DMS114 treated with DMSO at 0.1 percent for 48 hours (cell line): ENCODE results near the gene TEDC2.
"Not testable (repeated sequence)": the region's sequence is repeated elsewhere in the genome, so short reads cannot be mapped to it uniquely, and the experiment has no call there.

Source experiments
- DNase-seq: peaks from one replicate; lab custom pipeline; 2025; ENCODE audit not compliant: unreplicated experiment; lab: John Stamatoyannopoulos, UW

Gene TEDC2

DNA sequence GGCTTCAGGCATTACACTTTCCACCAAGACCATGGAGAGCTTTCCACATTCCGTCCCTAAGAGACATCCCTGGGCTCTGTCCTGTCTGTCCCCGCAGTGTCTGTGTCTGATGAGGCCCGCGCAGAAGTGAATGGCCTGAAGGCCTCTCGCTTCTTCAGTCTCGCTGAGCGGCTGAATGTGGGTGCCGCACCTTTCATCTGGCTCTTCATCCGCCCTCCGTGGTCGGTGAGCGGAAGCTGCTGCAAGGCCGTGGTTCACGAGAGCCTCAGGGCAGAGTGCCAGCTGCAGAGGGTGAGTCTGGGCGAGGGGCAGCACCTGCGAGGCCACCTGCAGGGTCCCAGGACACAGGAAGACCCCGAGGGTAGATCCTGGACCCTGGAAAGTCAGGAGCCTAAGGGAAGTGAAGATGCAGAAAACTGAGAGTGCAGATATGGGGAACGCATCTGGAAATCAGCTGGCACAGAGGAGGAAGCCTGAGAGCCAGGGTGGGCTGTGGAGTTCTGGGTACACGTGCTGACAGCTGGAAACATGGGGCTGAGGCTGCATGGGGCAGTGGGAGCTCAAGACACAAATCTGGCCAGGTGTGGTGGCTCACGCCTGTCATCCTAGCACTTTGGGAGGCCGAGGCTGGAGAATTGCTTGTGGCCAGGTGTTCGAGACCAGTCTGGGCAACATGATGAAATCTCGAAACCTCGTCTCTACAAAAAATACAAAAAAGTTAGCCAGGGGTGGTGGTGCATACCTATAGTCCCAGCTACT is 22.7 kb upstream of the TEDC2 start:
- DNase-seq, result no peak

DNA sequence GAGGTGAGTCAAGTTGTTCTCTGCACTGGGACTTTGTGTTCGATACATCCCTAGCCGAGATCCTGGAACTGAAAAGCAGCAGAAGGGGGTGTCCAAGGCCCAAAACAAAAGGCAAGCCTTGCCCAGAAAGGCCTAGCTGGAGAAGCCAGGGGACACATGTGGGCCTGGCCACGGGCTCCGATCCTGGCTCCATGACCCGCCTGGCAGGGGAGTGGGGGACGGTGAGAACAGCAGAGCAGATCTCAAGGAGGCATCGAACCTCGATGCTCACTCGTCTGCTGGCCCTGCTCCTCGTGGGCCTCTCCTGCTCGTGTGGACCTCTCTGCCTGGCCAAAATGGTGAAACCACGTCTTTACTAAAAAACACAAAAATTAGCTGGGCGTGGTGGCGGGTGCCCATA is 21.8 kb upstream of the TEDC2 start:
- no peak for DNase-seq

DNA sequence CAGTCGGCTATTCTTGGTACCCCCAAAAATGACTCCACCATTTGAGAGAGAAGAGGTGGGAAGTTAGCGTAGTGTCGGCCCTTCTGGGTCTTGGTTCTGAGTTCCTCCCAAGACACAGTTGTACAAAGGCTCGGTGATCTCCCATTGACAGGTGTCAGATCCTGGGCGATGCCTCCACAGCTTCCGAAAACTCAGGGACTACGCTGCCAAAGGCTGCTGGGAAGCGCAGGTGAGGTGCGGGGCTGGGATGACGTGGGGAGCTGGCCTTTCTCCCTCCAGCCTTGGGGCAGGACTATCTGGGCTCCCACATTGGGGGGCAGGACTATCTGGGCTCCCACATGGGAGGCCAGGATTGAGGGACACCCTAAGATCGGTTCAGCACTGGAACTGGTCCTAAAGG is 20.3 kb upstream of the TEDC2 start:
- no peak for DNase-seq

DNA sequence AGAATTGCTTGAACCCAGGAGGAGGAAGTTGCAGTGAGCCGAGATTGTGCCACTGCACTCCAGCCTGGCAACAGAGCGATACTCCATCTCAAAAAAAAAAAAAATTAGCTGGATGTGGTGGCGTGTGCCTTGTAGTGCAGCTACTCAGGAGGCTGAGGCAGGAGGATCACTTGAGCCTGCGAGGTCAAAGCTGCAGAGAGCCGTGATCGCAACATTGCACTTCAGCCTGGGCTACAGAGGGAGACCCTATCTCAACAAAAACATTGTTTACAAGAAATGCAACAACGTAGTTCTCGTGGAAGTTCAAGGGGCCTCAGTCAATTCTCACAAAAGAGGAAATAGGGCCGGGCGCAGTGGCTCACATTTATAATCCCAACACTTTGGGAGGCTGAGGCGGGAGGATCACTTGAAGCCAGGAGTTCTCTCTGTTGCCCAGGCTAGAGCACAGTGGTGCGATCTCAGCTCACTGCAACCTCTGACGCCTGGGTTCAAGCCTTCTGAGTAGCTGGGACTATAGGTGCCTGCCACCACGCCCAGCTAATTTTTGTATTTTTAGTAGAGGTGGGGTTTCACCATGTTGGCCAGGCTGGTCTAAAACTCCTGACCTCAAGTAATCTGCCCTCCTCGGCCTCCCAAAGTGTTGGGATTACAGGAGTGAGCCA is 18.6 kb upstream of the TEDC2 start:
- DNase-seq, result not testable (repeated sequence)

DNA sequence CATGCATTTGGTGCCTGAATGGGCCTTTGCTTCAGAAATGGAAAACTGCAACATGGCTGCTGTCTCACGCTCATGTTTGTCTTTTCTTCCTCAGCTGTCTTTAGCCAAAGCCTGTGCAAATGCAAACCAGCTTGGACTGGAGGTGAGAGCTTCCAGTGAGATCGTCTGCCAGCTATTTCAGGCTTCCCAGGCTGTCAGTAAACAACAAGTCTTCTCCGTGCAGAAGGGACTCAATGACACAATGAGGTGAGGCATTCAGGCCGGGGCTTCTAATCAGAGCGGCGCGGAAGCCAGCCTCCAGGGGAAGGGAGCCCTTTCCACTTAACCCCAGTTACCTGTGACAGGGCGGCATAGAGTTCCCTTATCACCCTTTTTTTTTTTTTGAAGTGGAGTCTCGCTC is 16.4 kb upstream of the TEDC2 start:
- DNase-seq, result no peak

DNA sequence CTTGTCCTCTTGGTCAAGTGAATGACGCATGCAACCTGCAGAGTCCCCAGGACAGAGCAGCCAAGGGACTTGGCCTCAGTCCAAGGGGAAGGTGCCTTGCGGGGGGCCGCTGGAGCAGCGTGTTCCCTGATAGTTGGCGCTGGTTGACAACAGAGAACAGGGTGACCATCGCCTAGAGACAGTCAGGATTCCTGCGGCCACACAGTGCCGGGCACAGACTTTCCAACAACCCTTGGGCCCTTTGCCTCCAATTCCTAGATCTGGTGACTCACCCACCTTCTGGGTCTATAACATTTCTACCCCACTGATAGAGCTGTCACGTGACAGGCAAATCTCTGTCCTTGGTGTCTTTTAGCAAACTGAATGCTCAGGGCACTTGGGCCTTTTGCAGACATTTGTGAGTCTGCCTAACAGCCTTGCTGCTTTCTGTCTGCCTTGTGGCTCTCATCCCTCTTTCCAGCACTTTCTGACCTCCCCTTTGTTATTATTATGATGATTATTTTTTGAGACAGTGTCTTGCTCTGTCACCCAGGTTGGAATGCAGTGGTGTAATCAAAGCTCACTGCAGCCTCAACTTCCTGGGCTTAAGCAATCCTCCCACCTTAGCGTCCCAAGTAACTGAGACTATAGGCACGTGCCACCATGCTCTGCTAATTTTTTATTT is 11.9 kb upstream of the TEDC2 start:
- no peak for DNase-seq

DNA sequence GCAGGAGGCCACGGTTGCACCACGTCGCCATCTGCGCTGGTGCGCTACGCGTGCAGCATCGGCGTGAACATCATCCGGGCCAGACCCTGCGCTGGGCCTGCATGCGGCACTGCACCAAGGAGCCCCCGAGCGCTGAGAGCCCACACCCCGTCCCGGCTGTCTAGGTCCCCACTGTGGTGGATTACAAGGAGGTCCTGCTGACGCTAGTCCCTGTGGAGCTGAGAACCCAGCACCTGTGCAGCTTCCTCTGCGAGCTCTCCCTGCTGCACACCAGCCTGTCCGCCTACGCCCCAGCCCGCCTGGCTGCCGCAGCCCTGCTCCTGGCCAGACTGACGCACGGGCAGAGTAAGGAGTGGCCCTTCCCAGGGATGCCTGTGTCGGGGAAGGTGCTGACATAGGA is 10.8 kb upstream of the TEDC2 start:
- no peak for DNase-seq

DNA sequence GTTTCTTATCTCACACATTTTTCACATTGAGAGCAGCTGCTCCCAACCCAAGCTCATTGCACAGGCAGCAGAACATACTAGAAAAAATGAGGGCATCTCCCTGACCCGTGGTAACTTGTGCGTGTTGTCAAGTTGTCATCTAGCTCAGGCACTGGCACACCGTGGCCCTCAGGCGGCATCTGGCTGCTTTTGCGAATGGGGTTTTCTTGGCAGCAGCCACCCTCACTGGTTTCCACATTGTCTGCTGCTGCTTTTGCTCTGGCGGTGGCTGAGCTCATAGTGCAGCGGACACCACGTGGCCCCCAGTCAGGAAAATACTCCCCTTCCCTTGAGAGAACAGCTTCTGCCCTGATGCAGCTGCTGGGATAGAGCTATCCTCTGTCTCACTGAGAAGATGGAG is 9.4 kb upstream of the TEDC2 start:
- no peak for DNase-seq

DNA sequence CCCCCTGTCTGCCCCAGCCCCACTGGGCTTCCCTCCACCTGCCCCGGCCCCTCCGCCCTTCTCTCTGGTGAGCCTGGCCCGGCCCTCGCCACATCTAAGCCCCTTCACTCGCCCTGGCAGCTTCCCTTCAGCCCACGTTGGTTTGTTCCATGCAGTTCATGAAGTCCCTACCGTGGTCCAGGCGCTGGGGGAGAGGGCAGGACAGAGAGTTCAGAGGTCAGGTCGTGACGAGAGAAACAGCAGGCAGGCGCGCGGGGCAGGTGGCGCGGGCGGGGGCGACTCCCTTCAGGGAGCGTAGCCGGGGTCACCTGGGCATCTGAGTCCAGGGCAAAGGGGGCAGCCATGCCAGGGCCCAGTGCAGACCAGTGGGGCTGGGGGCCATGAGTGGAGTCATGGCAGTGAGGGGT is 8.9 kb upstream of the TEDC2 start:
- no peak for DNase-seq

DNA sequence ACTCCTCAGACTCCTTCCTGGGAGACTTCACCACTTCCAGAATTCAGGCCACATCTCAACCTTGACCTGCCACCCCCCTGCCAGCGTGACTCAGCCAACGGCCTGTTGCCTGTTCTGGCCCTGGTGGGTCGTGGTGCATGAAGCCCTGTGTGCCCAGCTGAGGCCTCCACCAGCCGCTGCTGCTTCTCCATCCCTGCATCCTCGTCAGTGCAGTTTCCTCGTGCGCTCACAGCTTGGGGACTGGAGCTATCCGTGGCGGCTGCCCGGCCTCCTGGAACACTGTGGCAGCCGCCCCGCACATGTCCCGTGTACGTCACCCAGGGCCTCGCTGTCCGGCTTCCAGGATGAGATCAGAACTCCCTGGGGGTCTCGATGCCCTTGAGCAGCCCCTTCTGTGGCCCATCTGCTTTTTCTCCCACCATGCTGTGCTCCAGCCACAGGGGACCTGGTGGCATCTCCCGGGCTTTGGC is 8.0 kb upstream of the TEDC2 start:
- DNase-seq, result no peak

DNA sequence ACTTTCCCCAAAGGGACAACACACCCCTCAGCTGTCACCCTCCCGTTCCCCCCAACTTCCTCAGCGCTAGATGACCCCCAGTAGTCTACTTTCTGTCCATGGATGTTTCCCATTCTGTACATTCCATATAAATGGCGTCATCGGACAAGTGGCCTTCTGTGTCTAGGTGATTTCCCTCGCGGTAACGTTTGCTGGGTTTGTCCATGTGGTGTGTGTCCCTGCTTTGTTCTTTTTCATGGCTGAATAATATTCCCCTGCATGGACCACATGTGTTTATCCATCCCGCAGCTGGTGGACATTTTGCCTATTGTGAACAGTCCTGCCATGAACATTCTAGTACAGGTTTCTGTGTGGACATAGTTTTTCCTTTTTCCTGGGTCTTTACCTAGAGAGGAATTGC is 7.3 kb upstream of the TEDC2 start:
- no peak for DNase-seq

DNA sequence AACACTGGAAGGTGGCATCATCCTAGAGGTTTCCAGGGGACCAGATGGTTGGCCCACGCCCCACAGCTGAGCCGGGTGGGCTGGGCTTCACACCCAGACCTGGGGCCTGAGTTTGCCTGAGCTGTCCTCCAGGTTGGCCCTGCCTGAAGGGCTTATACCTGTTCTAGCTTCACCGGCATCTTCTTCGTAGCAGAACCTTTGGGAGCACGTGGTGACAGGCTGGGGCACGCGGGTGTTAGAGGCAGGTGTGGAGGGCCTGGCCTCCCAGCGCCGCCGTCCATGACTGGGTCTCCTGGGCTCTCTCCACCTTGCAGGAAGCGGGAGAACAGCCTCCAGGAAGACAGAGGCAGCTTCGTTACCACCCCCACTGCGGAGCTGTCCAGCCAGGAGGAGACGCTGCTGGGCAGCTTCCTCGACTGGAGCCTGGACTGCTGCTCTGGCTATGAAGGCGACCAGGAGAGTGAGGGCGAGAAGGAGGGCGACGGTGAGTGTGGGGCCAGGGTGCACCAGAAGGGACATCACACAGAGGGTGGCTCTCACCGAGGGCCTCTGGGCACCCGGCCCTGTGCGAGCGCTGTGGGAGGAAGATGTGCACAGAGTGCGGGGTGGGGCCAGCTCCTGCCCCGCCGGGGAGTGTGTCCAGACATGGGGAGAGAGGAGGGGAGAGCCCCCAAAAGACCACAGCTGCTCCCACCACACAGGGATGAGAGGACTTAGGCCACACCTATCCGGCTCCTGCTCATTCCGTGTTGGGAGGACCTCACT is 4.6 kb upstream of the TEDC2 start:
- no peak for DNase-seq

DNA sequence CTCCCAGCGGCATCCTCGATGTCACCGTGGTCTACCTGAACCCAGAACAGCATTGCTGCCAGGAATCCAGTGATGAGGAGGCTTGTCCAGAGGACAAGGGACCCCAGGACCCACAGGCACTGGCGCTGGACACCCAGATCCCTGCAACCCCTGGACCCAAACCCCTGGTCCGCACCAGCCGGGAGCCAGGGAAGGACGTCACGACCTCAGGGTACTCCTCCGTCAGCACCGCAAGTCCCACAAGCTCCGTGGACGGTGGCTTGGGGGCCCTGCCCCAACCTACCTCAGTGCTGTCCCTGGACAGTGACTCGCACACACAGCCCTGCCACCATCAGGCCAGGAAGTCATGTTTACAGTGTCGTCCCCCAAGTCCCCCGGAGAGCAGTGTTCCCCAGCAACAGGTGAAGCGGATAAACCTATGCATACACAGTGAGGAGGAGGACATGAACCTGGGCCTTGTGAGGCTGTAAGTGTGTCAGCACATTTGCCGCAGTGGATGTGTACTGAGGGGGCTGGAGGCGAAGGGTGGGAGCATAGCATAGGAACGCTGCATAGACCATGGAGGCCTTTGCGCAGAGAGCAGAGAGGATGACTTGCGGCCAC is 3.3 kb upstream of the TEDC2 start:
- DNase-seq, result no peak

DNA sequence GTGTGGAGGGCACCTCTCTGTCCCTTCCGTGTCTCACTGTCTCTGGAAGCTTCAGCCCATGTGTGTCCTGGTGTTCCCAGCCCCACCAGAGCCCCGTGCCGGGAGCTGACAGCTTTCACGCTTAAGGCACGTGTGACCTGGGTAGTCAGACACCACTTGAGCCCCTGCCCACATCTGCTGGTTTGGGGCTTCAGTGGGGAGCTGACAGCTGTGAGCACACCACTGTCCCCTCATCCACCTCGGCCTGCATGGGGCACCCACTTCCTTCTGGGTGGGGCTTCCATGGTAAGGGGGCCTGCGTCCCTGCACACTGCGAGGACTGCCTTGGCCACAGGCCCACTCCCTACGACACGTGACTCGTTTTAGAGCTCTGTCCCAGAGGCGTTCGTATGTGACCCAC is 2.6 kb upstream of the TEDC2 start:
- DNase-seq, result no peak

DNA sequence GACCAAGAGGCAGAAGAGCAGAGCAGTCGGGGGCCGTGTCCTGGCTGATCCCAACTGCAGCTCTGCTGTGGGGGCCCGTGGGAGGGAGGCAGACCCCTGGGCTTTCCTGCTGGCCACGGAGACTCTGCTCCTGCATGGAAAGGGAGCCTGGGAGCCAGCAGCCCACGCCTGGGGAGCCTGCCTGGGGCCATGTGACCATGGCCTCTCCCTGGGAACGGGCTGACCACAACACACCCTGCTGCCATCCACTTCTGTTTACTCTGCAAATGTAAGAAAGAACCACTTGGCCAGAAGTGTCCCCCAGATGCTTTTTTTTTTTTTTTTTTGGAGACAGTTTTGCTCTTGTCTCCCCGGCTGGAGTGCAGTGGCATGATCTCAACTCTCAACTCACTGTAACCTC is 2.0 kb upstream of the TEDC2 start:
- DNase-seq, result no peak

DNA sequence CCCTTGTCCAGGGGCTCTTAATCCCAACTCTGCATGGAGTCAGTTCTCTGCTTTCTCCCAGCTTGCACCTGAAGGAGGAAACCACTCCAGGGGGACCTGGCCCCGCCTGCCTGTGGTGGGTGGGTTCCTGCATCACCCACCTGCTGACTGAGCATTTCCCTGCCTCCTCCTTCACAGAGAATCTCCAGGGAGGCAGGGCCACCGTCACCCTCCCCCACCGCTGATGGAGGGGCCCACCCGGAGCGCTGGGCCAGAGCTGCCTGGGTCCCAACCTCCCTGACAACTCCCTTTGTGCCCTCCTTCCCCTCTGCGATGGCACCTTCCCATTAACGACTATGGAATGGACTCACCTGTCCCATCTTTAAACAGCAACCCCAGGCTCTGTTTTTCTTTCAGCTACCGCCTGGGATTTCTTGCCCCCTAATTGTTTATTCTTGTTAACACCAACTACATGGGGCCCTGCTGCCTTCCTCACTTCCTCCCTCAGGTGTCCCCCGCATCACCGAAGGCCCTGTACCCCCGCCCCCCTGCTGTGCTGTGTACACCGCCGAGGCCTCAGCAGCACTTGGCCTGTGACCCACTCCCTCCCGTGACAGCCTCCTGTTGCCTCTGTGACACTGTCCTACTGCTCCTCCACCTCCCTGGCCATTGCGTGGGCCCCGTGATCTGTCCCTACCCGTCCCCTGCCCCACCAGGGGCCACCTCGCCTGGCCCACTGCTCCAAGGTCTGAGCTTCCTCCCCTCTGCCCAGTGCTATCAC is 842 bp upstream of the TEDC2 start:
- no peak for DNase-seq

DNA sequence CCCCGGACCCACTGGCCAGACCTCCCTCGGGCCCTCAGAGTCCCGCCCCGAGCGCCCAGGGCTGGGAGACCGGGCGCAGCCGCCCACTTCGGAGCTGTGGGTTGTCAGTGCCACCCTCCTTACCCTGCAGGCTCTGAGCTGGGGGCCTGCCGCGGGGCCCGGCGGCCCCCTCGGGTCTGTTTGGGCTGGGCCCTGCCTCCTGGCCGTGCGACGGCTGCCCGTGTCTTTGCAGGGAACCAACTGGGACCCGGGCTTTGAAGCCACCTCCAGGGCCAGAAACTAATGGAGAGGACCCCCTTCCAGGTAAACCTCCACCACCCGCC is 443 bp downstream of the TEDC2 start:
- no peak for DNase-seq

DNA sequence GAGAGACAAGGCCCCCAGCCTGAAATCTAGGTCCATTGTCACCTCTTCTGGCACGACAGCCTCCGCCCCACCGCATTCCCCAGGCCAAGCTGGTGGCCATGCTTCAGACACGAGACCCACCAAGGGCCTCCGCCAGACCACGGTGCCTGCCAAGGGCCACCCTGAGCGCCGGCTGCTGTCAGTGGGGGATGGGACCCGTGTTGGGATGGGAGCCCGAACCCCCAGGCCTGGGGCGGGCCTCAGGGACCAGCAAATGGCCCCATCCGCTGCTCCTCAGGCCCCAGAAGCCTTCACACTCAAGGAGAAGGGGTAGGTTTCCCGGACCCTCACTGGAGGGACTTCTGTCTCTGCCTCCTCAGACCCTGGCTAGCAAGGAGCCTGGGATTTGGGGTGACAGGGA is 1.0 kb downstream of the TEDC2 start:
- no peak for DNase-seq

DNA sequence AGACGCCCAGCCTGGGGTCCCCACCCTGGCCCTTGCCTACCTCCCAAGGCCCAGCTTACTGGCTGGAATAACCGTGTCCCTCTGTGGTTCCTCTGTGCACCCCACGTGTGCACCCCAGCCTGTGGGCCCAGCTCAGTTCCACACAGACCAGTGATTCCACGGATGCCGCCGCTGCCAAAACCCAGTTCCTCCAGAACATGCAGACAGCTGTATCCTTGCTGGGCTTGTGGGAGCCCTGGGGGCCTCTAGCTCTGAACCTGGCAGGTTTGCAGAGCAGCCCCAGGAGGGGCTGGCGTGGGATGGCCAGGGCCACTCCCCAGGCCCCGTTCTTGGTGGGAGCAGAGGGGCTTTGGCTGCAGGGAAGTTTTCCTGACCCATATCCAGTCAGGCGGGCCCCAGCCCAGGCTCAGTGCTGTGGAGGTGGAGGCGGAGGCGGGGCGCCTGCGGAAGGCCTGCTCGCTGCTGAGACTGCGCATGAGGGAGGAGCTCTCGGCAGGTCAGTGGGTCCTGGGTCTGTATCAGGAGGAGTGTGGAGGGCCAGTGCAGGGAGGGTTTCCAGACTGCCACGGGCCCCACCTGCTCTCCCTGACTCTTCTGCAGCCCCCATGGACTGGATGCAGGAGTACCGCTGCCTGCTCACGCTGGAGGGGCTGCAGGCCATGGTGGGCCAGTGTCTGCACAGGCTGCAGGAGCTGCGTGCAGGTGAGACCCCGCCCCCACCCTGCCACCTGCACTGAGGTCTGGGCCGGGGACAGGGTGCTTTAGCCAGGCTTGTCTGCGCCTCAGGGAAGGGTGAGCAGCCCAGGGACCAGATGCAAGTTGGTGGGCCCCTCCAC is 2.3 kb downstream of the TEDC2 start:
- no peak for DNase-seq

DNA sequence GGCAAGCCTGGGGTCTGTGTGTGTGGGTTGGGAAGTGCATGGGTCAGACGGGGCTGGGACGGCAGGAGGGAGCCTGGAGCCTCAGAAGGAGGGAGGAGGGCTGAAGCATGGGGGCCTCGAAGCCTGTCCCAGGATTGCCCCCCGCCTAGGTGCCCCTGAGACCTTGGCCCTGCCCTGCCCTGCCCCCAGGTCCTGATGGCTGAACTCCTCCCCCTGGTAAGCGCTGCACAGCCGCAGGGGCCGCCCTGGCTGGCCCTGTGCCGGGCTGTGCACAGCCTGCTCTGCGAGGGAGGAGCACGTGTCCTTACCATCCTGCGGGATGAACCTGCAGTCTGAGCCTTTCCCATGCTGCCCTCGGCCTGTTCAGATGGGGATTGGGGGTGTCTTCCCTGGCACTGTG is 4.4 kb downstream of the TEDC2 start:
- no peak for DNase-seq
